GM21381 (cell line): Measurements from ENCODE around the gene RSKR.
A peak's percentile ranks its signal among the peaks of the same experiment; 100 is the strongest.
"Not testable (repeated sequence)": the region's sequence is repeated elsewhere in the genome, so short reads cannot be mapped to it uniquely, and the experiment has no call there.

ENCODE experiments used
- ATAC-seq: cut with Tn5 transposase; IDR thresholded peaks from one replicate; pipeline ENCODE4 v1.9.1; 2021; ENCODE audit warnings: mild to moderate bottlenecking, moderate library complexity; ENCODE audit not compliant: unreplicated experiment

The RSKR gene

DNA sequence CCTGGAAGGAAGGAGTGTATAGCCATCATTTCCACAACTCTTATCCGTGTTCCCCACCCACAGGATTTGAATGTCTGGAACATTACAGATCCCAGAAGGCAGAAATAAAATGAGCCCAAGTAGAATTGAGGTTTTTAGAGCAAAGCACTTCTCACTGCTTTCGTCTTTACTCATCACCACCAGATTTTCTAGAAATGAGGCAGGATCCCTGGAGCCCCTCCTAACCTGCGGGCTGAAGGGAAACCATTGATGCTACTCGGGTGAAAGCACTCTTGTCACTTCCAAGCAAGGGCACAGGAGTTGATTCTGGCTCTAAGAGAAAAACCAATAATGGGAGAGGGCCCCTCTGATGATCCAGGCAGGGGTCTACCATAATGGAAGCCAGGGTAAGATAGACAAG, 34.5 kb downstream of the RSKR start:
- ATAC-seq = no peak

- ATAC-seq = no peak
These were observed 35.5 kb downstream of the RSKR start for GRCh38 chr17:28578246-28579195.

GRCh38 chr17:28577466-28577824, 36.5 kb downstream of the RSKR start:
- no peak for ATAC-seq

GRCh38 chr17:28576758-28577465, 37.1 kb downstream of the RSKR start, which contains the start of gene ALDOC:
Gene ALDOC (minus strand): TSS chr17:28576895. CDS start chr17:28575532, 1,363 bp downstream.
- ATAC-seq = peak; percentile 74

GRCh38 chr17:28576016-28576415, 38.0 kb downstream of the RSKR start:
- ATAC-seq = not testable (repeated sequence)

GRCh38 chr17:28575126-28575795, 38.7 kb downstream of the RSKR start:
- no peak for ATAC-seq

- ATAC-seq = no peak
These were observed 39.5 kb downstream of the RSKR start for GRCh38 chr17:28574526-28574925.

DNA sequence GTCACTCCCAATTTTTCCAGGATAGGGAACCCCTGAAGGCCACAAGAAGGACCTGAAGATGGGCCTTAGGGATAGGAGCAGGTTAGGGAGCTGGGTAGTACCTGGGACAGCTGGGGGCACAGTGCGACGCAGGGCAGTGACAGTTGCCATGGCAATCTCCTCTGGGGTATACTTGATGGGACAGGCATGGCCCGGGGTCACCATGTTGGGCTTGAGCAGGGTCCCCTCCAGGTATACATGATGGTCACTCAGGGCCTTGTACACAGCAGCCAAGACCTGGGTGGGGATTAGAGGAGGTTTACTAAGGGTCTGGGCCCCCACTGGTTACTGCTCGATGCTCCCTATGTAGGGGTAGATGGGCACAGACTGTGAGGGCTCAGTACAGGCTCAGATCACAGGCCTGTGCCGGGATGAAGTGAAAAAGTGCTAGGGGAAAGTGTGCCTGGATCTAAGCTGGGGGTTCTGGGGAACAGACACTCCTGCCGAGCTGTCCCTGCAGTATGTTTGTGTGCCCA, 40.0 kb downstream of the RSKR start:
- ATAC-seq = no peak

DNA sequence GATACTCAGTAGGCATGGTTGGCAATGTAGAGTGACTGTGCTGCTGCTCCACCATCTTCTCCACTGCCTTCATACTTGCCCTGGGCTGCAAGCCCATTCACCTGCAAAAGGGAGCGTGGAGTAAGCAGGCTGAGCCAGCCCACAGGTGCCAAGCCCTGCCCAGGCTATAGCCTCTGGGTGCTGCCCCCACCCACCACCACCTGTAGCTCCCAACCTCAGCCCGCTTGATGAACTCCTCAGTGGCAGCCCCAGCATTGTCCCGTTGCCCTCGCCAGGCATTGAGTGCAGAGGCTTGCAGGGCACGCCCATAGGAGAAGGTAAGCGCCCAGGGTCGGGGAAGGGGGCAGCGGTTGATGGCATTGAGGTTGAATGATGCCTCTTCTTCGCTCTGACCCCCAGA, 40.5 kb downstream of the RSKR start:
- no peak for ATAC-seq

- no peak for ATAC-seq
These were observed 41.0 kb downstream of the RSKR start for GRCh38 chr17:28573040-28573380.

DNA sequence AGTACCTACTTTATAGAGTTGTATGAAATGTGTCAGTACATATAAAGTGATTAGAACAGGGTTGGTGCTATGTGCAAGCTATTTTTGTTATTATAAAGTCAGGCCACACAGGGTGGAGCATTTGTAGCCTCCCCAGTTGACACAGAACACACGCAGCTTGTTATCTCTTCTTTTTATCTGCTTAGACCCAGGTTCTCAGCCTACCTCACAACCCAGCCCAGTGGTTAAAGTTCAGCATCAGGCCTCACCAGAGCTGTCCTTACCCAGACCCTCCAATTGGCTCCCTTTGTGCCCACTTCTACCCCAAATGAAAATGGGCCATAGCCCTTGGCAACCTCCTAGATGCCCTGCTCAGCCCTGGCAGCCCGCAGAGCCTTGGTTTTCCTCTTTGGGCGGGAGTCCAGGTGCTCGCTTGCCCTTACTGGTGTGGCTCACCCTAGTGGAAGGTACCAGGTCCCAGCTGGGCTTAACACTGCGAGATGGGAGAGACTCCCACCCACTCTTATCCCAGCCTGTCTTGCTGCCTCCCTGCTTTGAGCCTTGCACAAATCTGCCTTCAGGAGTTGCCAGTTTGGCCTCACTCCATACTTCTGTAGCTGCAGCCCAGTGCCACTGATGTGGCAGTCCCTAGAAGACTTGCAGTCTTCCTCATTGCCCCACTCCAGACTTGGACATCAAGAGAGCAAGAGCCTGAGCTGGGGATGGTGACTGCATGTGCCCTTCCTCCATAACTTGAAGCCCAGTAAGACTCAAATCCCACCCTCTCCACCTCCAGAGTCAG, 41.5 kb downstream of the RSKR start:
- ATAC-seq = no peak

DNA sequence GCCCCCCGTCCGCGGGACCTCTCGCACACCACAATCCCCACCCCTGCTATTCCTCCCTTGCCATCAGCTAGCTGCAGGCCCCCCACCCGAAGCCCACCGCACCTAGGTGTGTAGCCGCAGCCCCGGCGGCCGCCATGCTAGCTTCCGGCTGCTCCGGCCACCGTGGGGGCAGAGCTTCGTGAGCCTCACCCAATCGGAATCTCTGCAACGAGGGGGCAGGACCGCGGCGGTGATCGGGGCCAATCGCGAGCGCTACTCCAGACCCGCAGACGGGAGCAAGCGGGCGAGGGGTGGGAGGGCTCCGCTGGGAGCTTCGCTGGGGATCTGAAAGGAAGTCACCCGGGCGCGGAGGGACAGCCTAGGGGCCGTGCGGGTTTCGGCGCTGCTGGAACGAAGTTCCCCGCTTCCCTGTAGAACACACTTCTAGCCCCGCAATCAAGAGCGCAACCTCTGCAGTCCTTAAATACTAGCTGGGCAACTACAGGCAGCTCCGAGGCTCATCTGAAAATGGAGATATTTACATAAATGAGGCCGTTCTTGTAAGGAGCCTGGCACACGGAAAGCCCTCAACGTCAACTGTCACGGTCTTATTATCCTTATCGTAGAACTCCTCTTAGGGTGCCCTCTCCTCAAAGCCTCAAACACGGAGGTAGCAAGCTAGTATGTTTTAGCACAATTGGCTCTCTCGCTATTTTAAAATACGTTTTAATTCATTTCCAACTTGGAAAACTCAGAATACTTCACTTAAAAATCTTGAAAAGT, 42.4 kb downstream of the RSKR start, which contains the start of gene PIGS:
TSS of gene PIGS (minus strand) at position 164 of the 762 bp plus-strand sequence. CDS start at position 136, 28 bp downstream.
- ATAC-seq = peak; percentile 83

GRCh38 chr17:28570716-28571360, 43.1 kb downstream of the RSKR start:
- peak; percentile 22 for ATAC-seq

GRCh38 chr17:28569446-28569845, 44.5 kb downstream of the RSKR start:
- no peak for ATAC-seq

- no peak for ATAC-seq
These were observed 46.4 kb downstream of the RSKR start for GRCh38 chr17:28567604-28568003.

GRCh38 chr17:28563475-28563874, 50.5 kb downstream of the RSKR start:
- ATAC-seq = no peak
